Measurements from ENCODE around the gene ABHD2. TPM values are rescaled to one million over a fixed set of nuclear protein-coding genes. Genes with fewer than 3 reads are reported as not detected.
"Not testable (repeated sequence)": the region's sequence is repeated elsewhere in the genome, so short reads cannot be mapped to it uniquely, and the experiment has no call there.

ABHD2 gene
- 10 to 100 TPM; 44.9 to 52.3 TPM for total RNA-seq

- peaks cover 4% of the 10 kb centered on the region in 2 donors for H3K36me3 Mint-ChIP-seq
- ATAC-seq (peak; percentile 94 to 97), DNase-seq (ENCODE audit: low spot score in 2 of 2) (peak; percentile 98 to 99)
- no peaks in the 10 kb centered on the region for H3K9me3 Mint-ChIP-seq
- H3K27ac Mint-ChIP-seq, result no peak within 1 kb of the TSS
These were observed at the start of gene ABHD2 for GRCh38 chr15:89087830-89088604. TSS of gene ABHD2 (plus strand) at chr15:89088456. CDS start at chr15:89116328, 27,872 bp downstream.

GRCh38 chr15:89039142-89039541 lies 49.1 kb upstream of the ABHD2 start:
- no peak for DNase-seq (ENCODE audit: low spot score in 2 of 2)
- no peaks in the 10 kb centered on the region for H3K36me3 Mint-ChIP-seq

GRCh38 chr15:89041507-89041906 lies 46.7 kb upstream of the ABHD2 start:
- Mint-ChIP-seq H3K36me3 (no peaks in the 10 kb centered on the region), H3K27ac (no peak overlapping the region), H3K9me3 (no peaks in the 10 kb centered on the region)
- ATAC-seq (no peak), DNase-seq (ENCODE audit: low spot score in 2 of 2) (no peak)

More at GRCh38 chr15:89039142-89039541, 49.1 kb upstream of the ABHD2 start:
- H3K9me3 Mint-ChIP-seq, result no peaks in the 10 kb centered on the region
- no peak for ATAC-seq
- no peak overlapping the region for H3K27ac Mint-ChIP-seq

- H3K27ac Mint-ChIP-seq, result no peak overlapping the region
- no peaks in the 10 kb centered on the region for H3K9me3 Mint-ChIP-seq
- DNase-seq (ENCODE audit: low spot score in 2 of 2), result no peak
- no peak for ATAC-seq
- H3K36me3 Mint-ChIP-seq, result no peaks in the 10 kb centered on the region
These were observed 45.9 kb upstream of the ABHD2 start for GRCh38 chr15:89042387-89042786.

GRCh38 chr15:89043031-89044002 lies 44.9 kb upstream of the ABHD2 start:
- DNase-seq (ENCODE audit: low spot score in 2 of 2) (no peak), ATAC-seq (no peak)
- no peaks in the 10 kb centered on the region for H3K36me3 Mint-ChIP-seq
- no peak overlapping the region for H3K27ac Mint-ChIP-seq
- H3K9me3 Mint-ChIP-seq, result no peaks in the 10 kb centered on the region

GRCh38 chr15:89049016-89049666 lies 39.1 kb upstream of the ABHD2 start:
- DNase-seq (ENCODE audit: low spot score in 2 of 2); H3K9me3 Mint-ChIP-seq; H3K27ac Mint-ChIP-seq; ATAC-seq; H3K36me3 Mint-ChIP-seq: not testable (repeated sequence)

- Mint-ChIP-seq H3K36me3 (peaks cover 0 to 6% of the 10 kb centered on the region in 2 donors), H3K9me3 (peaks cover 4 to 6% of the 10 kb centered on the region in 2 donors), H3K27ac (no peak overlapping the region)
- ATAC-seq, result no peak
- no peak for DNase-seq (ENCODE audit: low spot score in 2 of 2)
These were observed 36.4 kb upstream of the ABHD2 start for GRCh38 chr15:89051875-89052274.

GRCh38 chr15:89052474-89052873 lies 35.8 kb upstream of the ABHD2 start:
- DNase-seq (ENCODE audit: low spot score in 2 of 2) (no peak), ATAC-seq (peak in 1 of 2 donors; percentile 37)
- Mint-ChIP-seq H3K9me3 (peaks cover 4 to 6% of the 10 kb centered on the region in 2 donors), H3K27ac (no peak overlapping the region), H3K36me3 (peaks cover 0 to 6% of the 10 kb centered on the region in 2 donors)

GRCh38 chr15:89054873-89055272 lies 33.4 kb upstream of the ABHD2 start:
- peaks cover 3 to 4% of the 10 kb centered on the region in 2 donors for H3K9me3 Mint-ChIP-seq
- DNase-seq (ENCODE audit: low spot score in 2 of 2), result no peak
- peaks cover 0 to 2% of the 10 kb centered on the region in 2 donors for H3K36me3 Mint-ChIP-seq
- H3K27ac Mint-ChIP-seq, result no peak overlapping the region
- ATAC-seq, result no peak

GRCh38 chr15:89057506-89058133 lies 30.6 kb upstream of the ABHD2 start:
- H3K27ac Mint-ChIP-seq, result no peak overlapping the region
- ATAC-seq (peak; percentile 90 to 93), DNase-seq (ENCODE audit: low spot score in 2 of 2) (peak; percentile 74 to 93)
- no peaks in the 10 kb centered on the region for H3K9me3 Mint-ChIP-seq
- no peaks in the 10 kb centered on the region for H3K36me3 Mint-ChIP-seq

- DNase-seq (ENCODE audit: low spot score in 2 of 2) (no peak), ATAC-seq (no peak)
- no peaks in the 10 kb centered on the region for H3K36me3 Mint-ChIP-seq
- no peaks in the 10 kb centered on the region for H3K9me3 Mint-ChIP-seq
- H3K27ac Mint-ChIP-seq, result no peak overlapping the region
These were observed 29.9 kb upstream of the ABHD2 start for GRCh38 chr15:89058376-89058775.

- Mint-ChIP-seq H3K27ac (no peak overlapping the region), H3K9me3 (no peaks in the 10 kb centered on the region), H3K36me3 (no peaks in the 10 kb centered on the region)
- ATAC-seq (no peak), DNase-seq (ENCODE audit: low spot score in 2 of 2) (no peak)
These were observed 29.3 kb upstream of the ABHD2 start for GRCh38 chr15:89058876-89059405.

- Mint-ChIP-seq H3K27ac (no peak overlapping the region), H3K36me3 (peaks cover 23 to 24% of the 10 kb centered on the region in 2 donors), H3K9me3 (peaks cover 20% of the 10 kb centered on the region in 2 donors)
- ATAC-seq (no peak), DNase-seq (ENCODE audit: low spot score in 2 of 2) (no peak)
These were observed 22.0 kb upstream of the ABHD2 start for GRCh38 chr15:89066280-89066679.

- ATAC-seq (peak; percentile 62 to 81), DNase-seq (ENCODE audit: low spot score in 2 of 2) (no peak)
- H3K27ac Mint-ChIP-seq, result peak overlapping the region; percentile 67 to 90
- peaks cover 20% of the 10 kb centered on the region in 2 donors for H3K9me3 Mint-ChIP-seq
- H3K36me3 Mint-ChIP-seq, result peaks cover 23 to 24% of the 10 kb centered on the region in 2 donors
These were observed 20.5 kb upstream of the ABHD2 start for GRCh38 chr15:89067751-89068150.

GRCh38 chr15:89068325-89068784 lies 19.9 kb upstream of the ABHD2 start:
- H3K27ac Mint-ChIP-seq, result peak overlapping the region; percentile 63 to 90
- peak; percentile 92 to 96 for ATAC-seq
- H3K9me3 Mint-ChIP-seq, result peaks cover 20% of the 10 kb centered on the region in 2 donors
- H3K36me3 Mint-ChIP-seq, result peaks cover 23 to 24% of the 10 kb centered on the region in 2 donors
- peak; percentile 53 to 82 for DNase-seq (ENCODE audit: low spot score in 2 of 2)

All from activated naive CD4-positive, alpha-beta T cell treated with anti-CD3 and anti-CD28 coated beads, Interleukin-2, amount 50 U/mL, for 72 hours (primary cell).